ENCODE data around the gene TOP2B.

TOP2B gene

DNA sequence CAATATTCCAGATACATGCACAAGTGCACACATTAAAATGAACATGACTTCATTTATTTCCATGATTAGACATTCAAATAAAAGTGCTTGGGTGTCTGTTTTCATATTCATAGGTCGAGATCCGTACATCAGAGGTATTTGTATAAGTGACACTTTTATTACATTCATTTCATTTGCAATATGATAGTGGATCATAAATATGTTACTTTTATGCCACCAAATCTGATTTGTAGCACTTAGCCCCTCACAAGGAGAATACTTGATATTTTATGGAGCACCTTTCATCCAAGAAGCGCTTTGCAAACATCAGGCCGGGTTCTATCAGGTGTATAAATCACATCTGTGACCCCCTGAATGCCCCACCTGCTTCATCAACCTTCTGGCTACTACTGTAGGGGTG is 100.6 kb downstream of the TOP2B start:
- H3K4me3 ChIP-seq, result no peak overlapping the region
- H3K27ac ChIP-seq, result no peak overlapping the region
- DNase-seq (ENCODE audit: low spot score), result no peak
- TF ChIP-seq, protein P1, sequence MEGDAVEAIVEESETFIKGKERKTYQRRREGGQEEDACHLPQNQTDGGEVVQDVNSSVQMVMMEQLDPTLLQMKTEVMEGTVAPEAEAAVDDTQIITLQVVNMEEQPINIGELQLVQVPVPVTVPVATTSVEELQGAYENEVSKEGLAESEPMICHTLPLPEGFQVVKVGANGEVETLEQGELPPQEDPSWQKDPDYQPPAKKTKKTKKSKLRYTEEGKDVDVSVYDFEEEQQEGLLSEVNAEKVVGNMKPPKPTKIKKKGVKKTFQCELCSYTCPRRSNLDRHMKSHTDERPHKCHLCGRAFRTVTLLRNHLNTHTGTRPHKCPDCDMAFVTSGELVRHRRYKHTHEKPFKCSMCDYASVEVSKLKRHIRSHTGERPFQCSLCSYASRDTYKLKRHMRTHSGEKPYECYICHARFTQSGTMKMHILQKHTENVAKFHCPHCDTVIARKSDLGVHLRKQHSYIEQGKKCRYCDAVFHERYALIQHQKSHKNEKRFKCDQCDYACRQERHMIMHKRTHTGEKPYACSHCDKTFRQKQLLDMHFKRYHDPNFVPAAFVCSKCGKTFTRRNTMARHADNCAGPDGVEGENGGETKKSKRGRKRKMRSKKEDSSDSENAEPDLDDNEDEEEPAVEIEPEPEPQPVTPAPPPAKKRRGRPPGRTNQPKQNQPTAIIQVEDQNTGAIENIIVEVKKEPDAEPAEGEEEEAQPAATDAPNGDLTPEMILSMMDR (IDR thresholded peaks at IDR 0.05), result no peak

- H3K27ac ChIP-seq, result no peak overlapping the region
- no peak for DNase-seq (ENCODE audit: low spot score)
- H3K4me3 ChIP-seq, result no peak overlapping the region
- TF ChIP-seq, protein P1 (IDR thresholded peaks at IDR 0.05), result no peak
These were observed 101.1 kb downstream of the TOP2B start for GRCh38 chr3:25563601-25564000.

GRCh38 chr3:25558796-25559195 is 105.9 kb downstream of the TOP2B start:
- DNase-seq (ENCODE audit: low spot score), result no peak
- TF ChIP-seq, protein P1 (IDR thresholded peaks at IDR 0.05), result no peak
- Histone ChIP-seq H3K27ac (peak overlapping the region; percentile 43 to 63), H3K4me3 (no peak overlapping the region)

GRCh38 chr3:25558121-25558520 is 106.6 kb downstream of the TOP2B start:
- TF ChIP-seq, protein P1 (IDR thresholded peaks at IDR 0.05), result no peak
- no peak for DNase-seq (ENCODE audit: low spot score)
- Histone ChIP-seq H3K4me3 (no peak overlapping the region), H3K27ac (peak overlapping the region; percentile 43 to 50)

- TF ChIP-seq, protein P1 (IDR thresholded peaks at IDR 0.05), result no peak
- no peak for DNase-seq (ENCODE audit: low spot score)
- peak overlapping the region; percentile 43 to 50 for H3K27ac ChIP-seq
- no peak overlapping the region for H3K4me3 ChIP-seq
These were observed 107.0 kb downstream of the TOP2B start for GRCh38 chr3:25557694-25558093.

DNA sequence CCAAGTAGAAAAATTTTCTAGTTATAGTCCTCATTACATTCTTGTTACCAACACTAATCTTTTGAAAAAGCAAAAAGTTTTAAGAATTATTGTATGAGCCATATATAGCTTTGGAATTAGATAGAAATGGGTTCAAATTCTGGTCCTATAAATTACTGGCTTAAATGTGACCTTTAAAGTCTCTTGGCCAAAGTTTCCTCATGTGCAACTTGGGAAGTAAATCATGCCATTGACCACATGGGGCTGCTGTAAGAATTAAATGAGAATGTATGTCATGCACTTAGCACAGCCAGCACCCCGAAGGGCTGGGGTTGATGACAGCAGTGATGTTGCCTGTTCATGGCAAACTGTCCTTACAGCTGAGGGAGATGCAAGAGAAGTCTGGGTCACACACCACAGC is 108.3 kb downstream of the TOP2B start:
- no peak for DNase-seq (ENCODE audit: low spot score)
- H3K27ac ChIP-seq, result peak overlapping the region; percentile 1 to 27
- H3K4me3 ChIP-seq, result no peak overlapping the region
- TF ChIP-seq, protein P1 (IDR thresholded peaks at IDR 0.05), result no peak

- no peak for DNase-seq (ENCODE audit: low spot score)
These were observed 108.8 kb downstream of the TOP2B start for GRCh38 chr3:25555695-25556437.

More at GRCh38 chr3:25555695-25556437, 108.8 kb downstream of the TOP2B start:
- TF ChIP-seq, protein P1 (IDR thresholded peaks at IDR 0.05), result no peak
- peak overlapping the region; percentile 27 to 46 for H3K27ac ChIP-seq
- no peak overlapping the region for H3K4me3 ChIP-seq

Measured in coronary artery (tissue), 2 donors.